ENCODE results near the gene TBC1D8B. TPM values are rescaled to one million over a fixed set of nuclear protein-coding genes. Genes with fewer than 3 reads are reported as not detected.

The TBC1D8B gene
- total and polyA plus RNA-seq, 9 of the 15 experiments (the other 6 are each of a cell fraction or from before 2014, with no cell fraction given) = 0.04 to 0.36 (median 0.10) TPM; not detected in 1

DNA sequence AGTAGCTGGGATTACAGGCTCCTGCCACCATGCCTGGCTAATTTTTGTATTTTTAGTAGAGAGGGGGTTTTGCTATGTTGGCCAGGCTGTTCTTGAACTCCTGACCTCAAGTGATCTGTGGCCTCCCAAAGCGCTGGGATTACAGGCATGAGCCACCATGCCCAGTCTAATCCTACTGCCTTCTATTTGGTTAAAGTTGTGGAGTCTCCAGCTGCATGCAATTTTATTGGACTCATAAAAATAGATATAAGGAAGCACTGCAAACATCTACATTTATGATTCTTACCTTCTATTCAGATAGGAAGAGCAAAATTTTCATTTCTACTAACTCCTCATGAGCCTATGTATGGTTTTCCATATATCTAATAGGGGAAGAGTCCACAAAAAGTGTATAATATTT, 87.0 kb downstream of the TBC1D8B start:
- no peak for ATAC-seq
- no peak for DNase-seq (ENCODE audit: extremely low read depth in 1 of 4, low spot score in 3 of 4)
- Histone ChIP-seq H3K4me1 (replicated peaks in 1 of 2; ENCODE audit: control insufficient read depth in 2 of 2, insufficient read depth in 2 of 2, low read length in 2 of 2) (no peaks in the 10 kb centered on the region), H3K9me3 (replicated peaks; ENCODE audit: control insufficient read depth, insufficient read depth, low read depth, low read length) (no peaks in the 10 kb centered on the region), H3K4me3 (no peak overlapping the region), H4K20me1 (replicated peaks; ENCODE audit: control insufficient read depth, insufficient read depth, low read length) (no peaks in the 10 kb centered on the region; the same call in 1 of the 2 replicates), H3K27me3 (ENCODE audit: control insufficient read depth in 2 of 2, insufficient read depth in 2 of 2, low read length in 2 of 2) (no peaks in the 10 kb centered on the region), H3K36me3 (ENCODE audit: control insufficient read depth, insufficient read depth, low read length) (no peaks in the 10 kb centered on the region), H3K9me1 (ENCODE audit: control insufficient read depth, insufficient read depth, low read length) (no peaks in the 10 kb centered on the region), H2AFZ (ENCODE audit: low read depth, low read length) (no peak overlapping the region), H3K9ac (ENCODE audit: insufficient read depth in 1 of 2, low read depth in 2 of 2, low read length in 2 of 2) (no peak overlapping the region), H3K27ac (ENCODE audit: extremely low read depth, low read depth, low read length) (no peak overlapping the region), H3K4me2 (ENCODE audit: insufficient read depth, low read length) (no peak overlapping the region), H3K79me2 (ENCODE audit: control insufficient read depth, insufficient read depth, low read length) (no peaks in the 10 kb centered on the region)
- BruUV-seq (replicated peaks) = no TSS peak
- in situ Hi-C loops (cut with MboI) (loop anchor here (25.0 kb wide), 1 partner anchor 998 kb away; no protein-coding TSS in a partner anchor), intact Hi-C loops (cut with micrococcal nuclease) (loop anchor here (10.0 kb wide), 1 partner anchor 765 kb away; no protein-coding TSS in a partner anchor)
- WGBS (ENCODE audit: insufficient coverage, low coverage, missing lambda C conversion rate) = 0% methylated on average over 1 of the region's 1 CpG
- TF ChIP-seq ZFP1 (CRISPR knock-in tag; IDR thresholded peaks at IDR 0.05) = no peak
- no peak for TF ChIP-seq MYC (IDR thresholded peaks at IDR 0.05; ENCODE audit: low read depth, low read length)
- TF ChIP-seq MYC (CRISPR knock-in tag; IDR thresholded peaks at IDR 0.05; ENCODE audit: borderline replicate concordance, low read depth) = no peak
- TF ChIP-seq TEAD2 (tag; IDR thresholded peaks at IDR 0.05) = no peak
- TF ChIP-seq NBN (IDR thresholded peaks at IDR 0.05; ENCODE audit: low read depth) = no peak
- no peak for TF ChIP-seq CREM (IDR thresholded peaks at IDR 0.05; ENCODE audit: low read depth)
- no peak for TF ChIP-seq ARID1B (IDR thresholded peaks at IDR 0.05)
- TF ChIP-seq SIRT6 (IDR thresholded peaks at IDR 0.05; ENCODE audit: low read depth, low read length) = no peak
- CTCF ChIA-PET (ENCODE audit: low intra/inter-chr PET ratio) = no interaction called here
- FAIRE-seq = no peak
- POLR2A ChIA-PET = no interaction called here
